ENCODE data around the gene RAPGEF4.

GRCh38 chr2:172904236-172904635 is 168.6 kb downstream of the RAPGEF4 start:
- TF ChIP-seq RAD21 (IDR thresholded peaks at IDR 0.05; ENCODE audit: low read length) (no peak), FOS (IDR thresholded peaks at IDR 0.05; ENCODE audit: low read depth, low read length) (no peak), POLR2A (IDR thresholded peaks at IDR 0.05; ENCODE audit: low read depth, low read length) (no peak), SMC3 (IDR thresholded peaks at IDR 0.05; ENCODE audit: low read depth, low read length) (no peak), CEBPB (IDR thresholded peaks at IDR 0.05; ENCODE audit: low read depth, low read length) (no peak), ELK1 (IDR thresholded peaks at IDR 0.05; ENCODE audit: borderline replicate concordance, low read depth, low read length) (no peak), RCOR1 (IDR thresholded peaks at IDR 0.05; ENCODE audit: insufficient replicate concordance, low read length) (no peak), MXI1 (IDR thresholded peaks at IDR 0.05; ENCODE audit: borderline replicate concordance, low read depth, low read length) (no peak)
- TF ChIP-seq, protein P1, sequence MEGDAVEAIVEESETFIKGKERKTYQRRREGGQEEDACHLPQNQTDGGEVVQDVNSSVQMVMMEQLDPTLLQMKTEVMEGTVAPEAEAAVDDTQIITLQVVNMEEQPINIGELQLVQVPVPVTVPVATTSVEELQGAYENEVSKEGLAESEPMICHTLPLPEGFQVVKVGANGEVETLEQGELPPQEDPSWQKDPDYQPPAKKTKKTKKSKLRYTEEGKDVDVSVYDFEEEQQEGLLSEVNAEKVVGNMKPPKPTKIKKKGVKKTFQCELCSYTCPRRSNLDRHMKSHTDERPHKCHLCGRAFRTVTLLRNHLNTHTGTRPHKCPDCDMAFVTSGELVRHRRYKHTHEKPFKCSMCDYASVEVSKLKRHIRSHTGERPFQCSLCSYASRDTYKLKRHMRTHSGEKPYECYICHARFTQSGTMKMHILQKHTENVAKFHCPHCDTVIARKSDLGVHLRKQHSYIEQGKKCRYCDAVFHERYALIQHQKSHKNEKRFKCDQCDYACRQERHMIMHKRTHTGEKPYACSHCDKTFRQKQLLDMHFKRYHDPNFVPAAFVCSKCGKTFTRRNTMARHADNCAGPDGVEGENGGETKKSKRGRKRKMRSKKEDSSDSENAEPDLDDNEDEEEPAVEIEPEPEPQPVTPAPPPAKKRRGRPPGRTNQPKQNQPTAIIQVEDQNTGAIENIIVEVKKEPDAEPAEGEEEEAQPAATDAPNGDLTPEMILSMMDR (conservative IDR thresholded peaks at IDR 0.05; ENCODE audit: low read depth, low read length) = no peak
- TF ChIP-seq, protein P2, sequence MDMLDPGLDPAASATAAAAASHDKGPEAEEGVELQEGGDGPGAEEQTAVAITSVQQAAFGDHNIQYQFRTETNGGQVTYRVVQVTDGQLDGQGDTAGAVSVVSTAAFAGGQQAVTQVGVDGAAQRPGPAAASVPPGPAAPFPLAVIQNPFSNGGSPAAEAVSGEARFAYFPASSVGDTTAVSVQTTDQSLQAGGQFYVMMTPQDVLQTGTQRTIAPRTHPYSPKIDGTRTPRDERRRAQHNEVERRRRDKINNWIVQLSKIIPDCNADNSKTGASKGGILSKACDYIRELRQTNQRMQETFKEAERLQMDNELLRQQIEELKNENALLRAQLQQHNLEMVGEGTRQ (IDR thresholded peaks at IDR 0.05; ENCODE audit: low read depth, low read length) = no peak

All from IMR-90 (cell line).